HT-29 (cell line): ENCODE measurements around the gene IFI35. TPM values are rescaled to one million over a fixed set of nuclear protein-coding genes. Genes with fewer than 3 reads are reported as not detected.

Experiments used
- DNase-seq: peaks from one replicate; pipeline ENCODE4 v3.0.0-alpha.2; 2015; ENCODE audit warnings: low spot score
- small RNA-seq: library from RNA; depleted of rRNA; stranded (forward); fragments of <200 nt; gene quantifications from one replicate; pipeline ENCODE3, GENCODE V24; 2014
- total RNA-seq: library from RNA; depleted of rRNA; stranded (reverse); fragments of >200 nt; shearing (Covaris generic); gene quantifications from 2 replicates; pipeline ENCODE4 v1.2.3, GENCODE V29; 2014; rRNA removed

IFI35 gene
- total RNA-seq, 1 experiment from 2014 or later = 47.6 TPM

DNA sequence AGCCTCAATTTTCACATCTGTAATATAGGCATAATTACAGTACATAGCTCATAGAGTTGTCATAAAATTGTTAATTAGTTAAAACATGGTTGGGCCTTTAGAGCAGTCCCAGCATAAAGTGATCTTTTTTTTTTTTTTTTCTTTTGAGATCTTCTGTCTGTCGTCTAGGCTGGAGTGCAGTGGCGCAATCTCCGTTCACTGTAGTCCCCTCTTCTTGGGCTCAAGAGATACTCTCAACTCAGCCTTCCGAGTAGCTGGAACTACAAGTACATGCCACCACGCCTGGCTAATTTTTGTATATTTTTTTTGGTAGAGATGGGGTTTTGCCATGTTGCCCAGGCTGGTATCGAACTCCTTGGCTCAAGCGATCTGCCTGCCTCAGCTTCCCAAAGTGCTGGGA lies 49.5 kb downstream of the IFI35 start:
- DNase-seq = no peak

DNA sequence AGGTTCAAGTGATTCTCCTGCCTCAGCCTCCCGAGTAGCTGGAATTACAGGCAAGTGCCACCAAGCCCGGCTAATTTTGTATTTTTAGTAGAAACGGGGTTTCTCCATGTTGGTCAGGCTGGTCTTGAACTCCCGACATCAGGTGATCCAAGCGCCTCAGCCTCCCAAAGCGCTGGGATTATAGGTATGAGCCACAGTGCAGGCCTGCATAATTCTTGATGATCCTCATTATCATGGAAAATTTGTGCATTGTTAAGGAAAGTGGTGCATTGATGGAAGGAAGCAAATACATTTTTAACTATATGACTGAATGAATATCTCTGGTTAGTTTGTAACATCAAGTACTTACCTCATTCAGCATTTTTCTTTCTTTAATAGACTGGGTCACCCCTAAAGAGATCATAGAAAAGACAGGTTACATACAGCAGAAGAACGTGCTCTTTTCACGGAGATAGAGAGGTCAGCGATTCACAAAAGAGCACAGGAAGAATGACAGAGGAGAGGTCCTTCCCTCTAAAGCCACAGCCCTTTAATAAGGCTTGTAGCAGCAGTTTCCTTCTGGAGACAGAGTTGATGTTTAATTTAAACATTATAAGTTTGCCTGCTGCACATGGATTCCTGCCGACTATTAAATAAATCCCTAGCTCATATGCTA lies 56.5 kb downstream of the IFI35 start:
- no peak for DNase-seq

Small RNA genes lying within 50 kb of the gene (small RNA-seq; reads per million reads assigned to genes)
- not detected for gene AARSD1

Other genes with a start within 250 kb of the IFI35 start
- not detected in 2 replicates for gene RAMP2, start 245.6 kb upstream of the IFI35 start, total RNA-seq
- 76.1 and 84.4 TPM in 2 replicates for gene VPS25, start 233.3 kb upstream of the IFI35 start, total RNA-seq
- 7.8 and 8.6 TPM in 2 replicates for gene WNK4, start 226.2 kb upstream of the IFI35 start, total RNA-seq
- gene COA3, start 208.1 kb upstream of the IFI35 start, total RNA-seq = 82.9 and 86.2 TPM in 2 replicates
- gene CNTD1, start 207.9 kb upstream of the IFI35 start, total RNA-seq = 0.13 and 0.66 TPM in 2 replicates
- 108 and 118 TPM in 2 replicates for gene BECN1, start 182.5 kb upstream of the IFI35 start, total RNA-seq
- 96.8 and 142 TPM in 2 replicates for gene PSME3, start 173.4 kb upstream of the IFI35 start, total RNA-seq
- 1.6 and 1.8 TPM in 2 replicates for gene AOC2, start 162.2 kb upstream of the IFI35 start, total RNA-seq
- gene AOC3, start 155.6 kb upstream of the IFI35 start, total RNA-seq = 0.23 TPM in 1 of 2 replicates, not detected in the other
- gene G6PC1, start 106.0 kb upstream of the IFI35 start, total RNA-seq = not detected in 2 replicates
- 35.3 and 54.1 TPM in 2 replicates for gene AARSD1, start 42.3 kb upstream of the IFI35 start, total RNA-seq
- 0.52 and 0.66 TPM in 2 replicates for gene PTGES3L, start 26.7 kb upstream of the IFI35 start, total RNA-seq
- gene RUNDC1, start 26.2 kb upstream of the IFI35 start, total RNA-seq = 13.0 and 13.8 TPM in 2 replicates
- gene RPL27, start 8.4 kb upstream of the IFI35 start, total RNA-seq = 1,187 and 1,205 TPM in 2 replicates
- gene VAT1, start 15.6 kb downstream of the IFI35 start, total RNA-seq = 83.7 and 106 TPM in 2 replicates
- 0.13 TPM in 1 of 2 replicates, not detected in the other for gene RND2, start 18.4 kb downstream of the IFI35 start, total RNA-seq
- gene BRCA1, start 118.6 kb downstream of the IFI35 start, total RNA-seq = 33.2 and 38.1 TPM in 2 replicates
- 37.9 and 38.6 TPM in 2 replicates for gene NBR1, start 164.4 kb downstream of the IFI35 start, total RNA-seq
- gene TMEM106A, start 205.1 kb downstream of the IFI35 start, total RNA-seq = 1.9 and 2.2 TPM in 2 replicates
- gene CCDC200, start 221.8 kb downstream of the IFI35 start, total RNA-seq = not detected in 2 replicates
- gene RNU2-1, start 227.2 kb downstream of the IFI35 start, total RNA-seq = not detected in 2 replicates